GM19395 (cell line): Measurements from ENCODE around the gene ZNF473.
"Not testable (repeated sequence)": the region's sequence is repeated elsewhere in the genome, so short reads cannot be mapped to it uniquely, and the experiment has no call there.

Source experiments
- ATAC-seq: cut with Tn5 transposase; IDR thresholded peaks from one replicate; pipeline ENCODE4 v1.9.1; 2021; ENCODE audit warnings: mild to moderate bottlenecking, moderate library complexity; ENCODE audit not compliant: unreplicated experiment

ZNF473 gene

GRCh38 chr19:50097884-50098283 is 72.1 kb downstream of the ZNF473 start:
- not testable (repeated sequence) for ATAC-seq

- ATAC-seq, result not testable (repeated sequence)
Observed at GRCh38 chr19:50098892-50099291, 73.1 kb downstream of the ZNF473 start.

GRCh38 chr19:50099696-50100095 is 73.9 kb downstream of the ZNF473 start:
- ATAC-seq, result not testable (repeated sequence)

GRCh38 chr19:50100946-50101345 is 75.1 kb downstream of the ZNF473 start:
- not testable (repeated sequence) for ATAC-seq
